Measurements from ENCODE around the gene GARNL3. TPM values are rescaled to one million over a fixed set of nuclear protein-coding genes. Genes with fewer than 3 reads are reported as not detected.

GARNL3 gene
- total RNA-seq, 2 donors from 2014 or later, result 34.2 to 34.4 TPM

DNA sequence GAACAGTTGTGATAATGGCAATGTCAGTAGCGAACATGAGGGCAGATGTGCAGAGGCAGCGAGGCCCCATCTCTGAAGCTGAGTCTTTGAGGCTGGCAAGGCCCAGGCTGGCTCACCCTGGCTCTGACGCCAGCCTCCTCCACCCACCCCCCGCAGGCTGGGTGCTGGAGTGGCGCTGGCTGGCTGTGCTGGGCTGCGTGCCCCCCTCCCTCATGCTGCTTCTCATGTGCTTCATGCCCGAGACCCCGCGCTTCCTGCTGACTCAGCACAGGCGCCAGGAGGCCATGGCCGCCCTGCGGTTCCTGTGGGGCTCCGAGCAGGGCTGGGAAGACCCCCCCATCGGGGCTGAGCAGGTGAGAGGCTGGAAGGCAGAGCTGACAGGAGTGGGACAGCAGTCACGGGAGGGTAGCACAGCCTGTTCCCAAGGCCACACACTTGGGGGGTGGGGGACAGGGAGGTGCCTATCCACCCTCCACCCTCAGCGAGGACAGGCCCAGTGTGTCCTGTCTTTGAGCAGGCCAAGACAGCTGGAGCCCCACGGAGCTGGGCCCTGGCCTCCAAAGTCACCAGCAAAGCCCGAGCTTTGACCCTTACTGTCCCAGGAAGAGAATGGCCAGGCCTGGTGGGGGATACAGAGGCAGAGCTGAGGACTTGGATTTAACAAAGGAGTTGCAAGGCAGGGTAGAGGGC lies 138.0 kb downstream of the GARNL3 start:
- Histone ChIP-seq H3K27me3 (replicated peaks; ENCODE audit: insufficient read depth) (no peaks in the 10 kb centered on the region), H3K36me3 (peaks cover 8 to 11% of the 10 kb centered on the region in 2 donors), H3K4me1 (replicated peaks) (no peaks in the 10 kb centered on the region), H3K9me3 (no peaks in the 10 kb centered on the region), H3K4me3 (no peak overlapping the region), H3K27ac (no peak overlapping the region)
- WGBS, result 87% methylated on average over 18 of the region's 18 CpGs
- intact Hi-C loops (cut with DNase I), result no loop called here
- DNase-seq (ENCODE audit: low spot score), result no peak
- TF ChIP-seq POLR2A (IDR thresholded peaks at IDR 0.05), result no peak
- no peak for TF ChIP-seq POLR2AphosphoS5 (IDR thresholded peaks at IDR 0.05)
- TF ChIP-seq, protein P1, sequence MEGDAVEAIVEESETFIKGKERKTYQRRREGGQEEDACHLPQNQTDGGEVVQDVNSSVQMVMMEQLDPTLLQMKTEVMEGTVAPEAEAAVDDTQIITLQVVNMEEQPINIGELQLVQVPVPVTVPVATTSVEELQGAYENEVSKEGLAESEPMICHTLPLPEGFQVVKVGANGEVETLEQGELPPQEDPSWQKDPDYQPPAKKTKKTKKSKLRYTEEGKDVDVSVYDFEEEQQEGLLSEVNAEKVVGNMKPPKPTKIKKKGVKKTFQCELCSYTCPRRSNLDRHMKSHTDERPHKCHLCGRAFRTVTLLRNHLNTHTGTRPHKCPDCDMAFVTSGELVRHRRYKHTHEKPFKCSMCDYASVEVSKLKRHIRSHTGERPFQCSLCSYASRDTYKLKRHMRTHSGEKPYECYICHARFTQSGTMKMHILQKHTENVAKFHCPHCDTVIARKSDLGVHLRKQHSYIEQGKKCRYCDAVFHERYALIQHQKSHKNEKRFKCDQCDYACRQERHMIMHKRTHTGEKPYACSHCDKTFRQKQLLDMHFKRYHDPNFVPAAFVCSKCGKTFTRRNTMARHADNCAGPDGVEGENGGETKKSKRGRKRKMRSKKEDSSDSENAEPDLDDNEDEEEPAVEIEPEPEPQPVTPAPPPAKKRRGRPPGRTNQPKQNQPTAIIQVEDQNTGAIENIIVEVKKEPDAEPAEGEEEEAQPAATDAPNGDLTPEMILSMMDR (IDR thresholded peaks at IDR 0.05), result no peak

GRCh38 chr9:127403507-127404192 lies 139.1 kb downstream of the GARNL3 start:
- no peaks in the 10 kb centered on the region for H3K27me3 ChIP-seq (replicated peaks; ENCODE audit: insufficient read depth)
- 90% methylated on average over 20 of the region's 22 CpGs for WGBS
- H3K27ac ChIP-seq, result no peak overlapping the region
- no peak overlapping the region for H3K4me3 ChIP-seq
- TF ChIP-seq, protein P1 (IDR thresholded peaks at IDR 0.05), result no peak
- TF ChIP-seq POLR2AphosphoS5 (IDR thresholded peaks at IDR 0.05) (no peak), POLR2A (IDR thresholded peaks at IDR 0.05) (no peak)
- peaks cover 8 to 11% of the 10 kb centered on the region in 2 donors for H3K36me3 ChIP-seq
- no peaks in the 10 kb centered on the region for H3K9me3 ChIP-seq
- DNase-seq (ENCODE audit: low spot score), result no peak
- intact Hi-C loops (cut with DNase I), result no loop called here
- H3K4me1 ChIP-seq (replicated peaks), result no peaks in the 10 kb centered on the region

DNA sequence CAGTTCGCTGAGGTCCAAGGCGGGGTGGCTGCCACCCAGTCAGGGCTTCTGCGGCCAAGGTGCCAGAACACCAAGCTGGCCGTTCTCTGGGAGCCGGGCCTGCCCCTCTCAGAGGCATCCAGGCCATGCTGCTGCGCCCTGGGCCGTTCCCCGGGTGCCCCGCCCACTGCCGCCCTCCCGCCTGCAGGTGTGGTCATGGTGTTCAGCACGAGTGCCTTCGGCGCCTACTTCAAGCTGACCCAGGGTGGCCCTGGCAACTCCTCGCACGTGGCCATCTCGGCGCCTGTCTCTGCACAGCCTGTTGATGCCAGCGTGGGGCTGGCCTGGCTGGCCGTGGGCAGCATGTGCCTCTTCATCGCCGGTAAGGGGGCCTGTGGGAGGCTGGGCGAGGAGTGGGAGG lies 140.1 kb downstream of the GARNL3 start:
- no peaks in the 10 kb centered on the region for H3K27me3 ChIP-seq (replicated peaks; ENCODE audit: insufficient read depth)
- no peak overlapping the region for H3K4me3 ChIP-seq
- intact Hi-C loops (cut with DNase I), result no loop called here
- no peak for TF ChIP-seq POLR2A (IDR thresholded peaks at IDR 0.05)
- TF ChIP-seq POLR2AphosphoS5 (IDR thresholded peaks at IDR 0.05), result no peak
- TF ChIP-seq, protein P1 (IDR thresholded peaks at IDR 0.05), result no peak
- WGBS, result 88% methylated on average over 23 of the region's 23 CpGs
- no peak overlapping the region for H3K27ac ChIP-seq
- H3K4me1 ChIP-seq (replicated peaks), result no peaks in the 10 kb centered on the region
- no peak for DNase-seq (ENCODE audit: low spot score)
- H3K36me3 ChIP-seq, result peaks cover 8 to 11% of the 10 kb centered on the region in 2 donors
- no peaks in the 10 kb centered on the region for H3K9me3 ChIP-seq

- TF ChIP-seq POLR2AphosphoS5 (IDR thresholded peaks at IDR 0.05), result no peak
- TF ChIP-seq, protein P1 (IDR thresholded peaks at IDR 0.05), result no peak
- no peak for TF ChIP-seq POLR2A (IDR thresholded peaks at IDR 0.05)
- WGBS, result 88% methylated on average over 20 of the region's 20 CpGs
- no peak for DNase-seq (ENCODE audit: low spot score)
- Histone ChIP-seq H3K4me1 (replicated peaks) (no peaks in the 10 kb centered on the region), H3K27ac (no peak overlapping the region), H3K27me3 (replicated peaks; ENCODE audit: insufficient read depth) (no peaks in the 10 kb centered on the region), H3K9me3 (no peaks in the 10 kb centered on the region), H3K4me3 (no peak overlapping the region), H3K36me3 (peaks cover 8% of the 10 kb centered on the region in 2 donors)
- intact Hi-C loops (cut with DNase I), result no loop called here
Observed at GRCh38 chr9:127405344-127406125, 141.0 kb downstream of the GARNL3 start.
